ENCODE data around the gene MIER3.

DNA sequence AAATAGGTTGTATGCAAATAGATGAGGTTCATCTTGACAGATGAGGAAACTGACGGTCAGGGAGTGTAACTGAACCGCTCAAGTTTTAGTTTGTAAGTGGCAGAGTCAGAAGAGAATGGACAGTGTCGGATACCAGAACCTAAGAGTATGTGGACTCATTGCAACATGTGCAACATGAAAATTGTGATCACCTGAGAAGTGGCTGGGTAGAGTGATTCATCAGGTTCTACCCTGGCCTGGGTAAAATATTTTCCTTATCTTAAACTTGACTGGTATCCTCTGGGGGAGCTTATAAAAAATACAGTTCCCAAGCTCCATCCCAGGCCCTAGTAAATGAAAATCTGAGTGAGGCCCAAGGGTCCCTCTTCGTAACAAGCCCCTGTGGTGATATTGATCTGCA lies 35.2 kb upstream of the MIER3 start:
- TF ChIP-seq, protein P1, sequence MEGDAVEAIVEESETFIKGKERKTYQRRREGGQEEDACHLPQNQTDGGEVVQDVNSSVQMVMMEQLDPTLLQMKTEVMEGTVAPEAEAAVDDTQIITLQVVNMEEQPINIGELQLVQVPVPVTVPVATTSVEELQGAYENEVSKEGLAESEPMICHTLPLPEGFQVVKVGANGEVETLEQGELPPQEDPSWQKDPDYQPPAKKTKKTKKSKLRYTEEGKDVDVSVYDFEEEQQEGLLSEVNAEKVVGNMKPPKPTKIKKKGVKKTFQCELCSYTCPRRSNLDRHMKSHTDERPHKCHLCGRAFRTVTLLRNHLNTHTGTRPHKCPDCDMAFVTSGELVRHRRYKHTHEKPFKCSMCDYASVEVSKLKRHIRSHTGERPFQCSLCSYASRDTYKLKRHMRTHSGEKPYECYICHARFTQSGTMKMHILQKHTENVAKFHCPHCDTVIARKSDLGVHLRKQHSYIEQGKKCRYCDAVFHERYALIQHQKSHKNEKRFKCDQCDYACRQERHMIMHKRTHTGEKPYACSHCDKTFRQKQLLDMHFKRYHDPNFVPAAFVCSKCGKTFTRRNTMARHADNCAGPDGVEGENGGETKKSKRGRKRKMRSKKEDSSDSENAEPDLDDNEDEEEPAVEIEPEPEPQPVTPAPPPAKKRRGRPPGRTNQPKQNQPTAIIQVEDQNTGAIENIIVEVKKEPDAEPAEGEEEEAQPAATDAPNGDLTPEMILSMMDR (IDR thresholded peaks at IDR 0.05; ENCODE audit: poor library complexity, severe bottlenecking) = no peak
- TF ChIP-seq EZH2 (IDR thresholded peaks at IDR 0.05; ENCODE audit: borderline replicate concordance, insufficient read depth, low read length, poor library complexity, severe bottlenecking) (no peak), POLR2AphosphoS5 (IDR thresholded peaks at IDR 0.05) (no peak), SMC3 (conservative IDR thresholded peaks at IDR 0.05; ENCODE audit: poor library complexity) (no peak), RAD21 (conservative IDR thresholded peaks at IDR 0.05) (no peak), TAF1 (IDR thresholded peaks at IDR 0.05; ENCODE audit: low read depth) (no peak), EP300 (conservative IDR thresholded peaks at IDR 0.05; ENCODE audit: poor library complexity, severe bottlenecking) (no peak)
- TF ChIP-seq, protein P2, sequence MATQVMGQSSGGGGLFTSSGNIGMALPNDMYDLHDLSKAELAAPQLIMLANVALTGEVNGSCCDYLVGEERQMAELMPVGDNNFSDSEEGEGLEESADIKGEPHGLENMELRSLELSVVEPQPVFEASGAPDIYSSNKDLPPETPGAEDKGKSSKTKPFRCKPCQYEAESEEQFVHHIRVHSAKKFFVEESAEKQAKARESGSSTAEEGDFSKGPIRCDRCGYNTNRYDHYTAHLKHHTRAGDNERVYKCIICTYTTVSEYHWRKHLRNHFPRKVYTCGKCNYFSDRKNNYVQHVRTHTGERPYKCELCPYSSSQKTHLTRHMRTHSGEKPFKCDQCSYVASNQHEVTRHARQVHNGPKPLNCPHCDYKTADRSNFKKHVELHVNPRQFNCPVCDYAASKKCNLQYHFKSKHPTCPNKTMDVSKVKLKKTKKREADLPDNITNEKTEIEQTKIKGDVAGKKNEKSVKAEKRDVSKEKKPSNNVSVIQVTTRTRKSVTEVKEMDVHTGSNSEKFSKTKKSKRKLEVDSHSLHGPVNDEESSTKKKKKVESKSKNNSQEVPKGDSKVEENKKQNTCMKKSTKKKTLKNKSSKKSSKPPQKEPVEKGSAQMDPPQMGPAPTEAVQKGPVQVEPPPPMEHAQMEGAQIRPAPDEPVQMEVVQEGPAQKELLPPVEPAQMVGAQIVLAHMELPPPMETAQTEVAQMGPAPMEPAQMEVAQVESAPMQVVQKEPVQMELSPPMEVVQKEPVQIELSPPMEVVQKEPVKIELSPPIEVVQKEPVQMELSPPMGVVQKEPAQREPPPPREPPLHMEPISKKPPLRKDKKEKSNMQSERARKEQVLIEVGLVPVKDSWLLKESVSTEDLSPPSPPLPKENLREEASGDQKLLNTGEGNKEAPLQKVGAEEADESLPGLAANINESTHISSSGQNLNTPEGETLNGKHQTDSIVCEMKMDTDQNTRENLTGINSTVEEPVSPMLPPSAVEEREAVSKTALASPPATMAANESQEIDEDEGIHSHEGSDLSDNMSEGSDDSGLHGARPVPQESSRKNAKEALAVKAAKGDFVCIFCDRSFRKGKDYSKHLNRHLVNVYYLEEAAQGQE (IDR thresholded peaks at IDR 0.05; ENCODE audit: borderline replicate concordance) = no peak
